ENCODE data around the gene EPG5.

DNA sequence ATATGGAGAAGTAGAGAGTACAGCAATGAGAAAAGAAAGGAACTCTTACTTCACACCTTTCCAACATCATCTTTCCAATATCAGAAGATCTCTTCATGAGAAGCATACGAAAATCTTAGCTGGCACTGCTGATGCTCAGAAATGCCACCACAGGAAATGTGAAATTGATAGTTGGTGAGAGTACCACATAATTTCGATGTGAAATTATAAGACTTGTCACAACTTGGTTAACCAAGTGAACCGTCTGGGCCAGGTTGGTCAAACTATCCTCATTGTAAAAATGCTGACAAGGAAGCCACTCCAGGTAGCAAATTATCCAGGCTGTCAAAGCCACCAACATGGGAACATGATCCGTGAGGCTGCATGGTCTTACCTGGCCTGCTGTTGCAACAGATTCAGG lies 66.5 kb downstream of the EPG5 start:
- TF ChIP-seq, protein P1, sequence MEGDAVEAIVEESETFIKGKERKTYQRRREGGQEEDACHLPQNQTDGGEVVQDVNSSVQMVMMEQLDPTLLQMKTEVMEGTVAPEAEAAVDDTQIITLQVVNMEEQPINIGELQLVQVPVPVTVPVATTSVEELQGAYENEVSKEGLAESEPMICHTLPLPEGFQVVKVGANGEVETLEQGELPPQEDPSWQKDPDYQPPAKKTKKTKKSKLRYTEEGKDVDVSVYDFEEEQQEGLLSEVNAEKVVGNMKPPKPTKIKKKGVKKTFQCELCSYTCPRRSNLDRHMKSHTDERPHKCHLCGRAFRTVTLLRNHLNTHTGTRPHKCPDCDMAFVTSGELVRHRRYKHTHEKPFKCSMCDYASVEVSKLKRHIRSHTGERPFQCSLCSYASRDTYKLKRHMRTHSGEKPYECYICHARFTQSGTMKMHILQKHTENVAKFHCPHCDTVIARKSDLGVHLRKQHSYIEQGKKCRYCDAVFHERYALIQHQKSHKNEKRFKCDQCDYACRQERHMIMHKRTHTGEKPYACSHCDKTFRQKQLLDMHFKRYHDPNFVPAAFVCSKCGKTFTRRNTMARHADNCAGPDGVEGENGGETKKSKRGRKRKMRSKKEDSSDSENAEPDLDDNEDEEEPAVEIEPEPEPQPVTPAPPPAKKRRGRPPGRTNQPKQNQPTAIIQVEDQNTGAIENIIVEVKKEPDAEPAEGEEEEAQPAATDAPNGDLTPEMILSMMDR (IDR thresholded peaks at IDR 0.05; ENCODE audit: borderline replicate concordance, extremely low read depth, low read length, poor library complexity, severe bottlenecking), result no peak
- no peak for TF ChIP-seq EZH2 (IDR thresholded peaks at IDR 0.05; ENCODE audit: borderline replicate concordance, low read depth, low read length, severe bottlenecking)

Data from DND-41 (cell line).